ENCODE data around the gene TASP1.
"Not testable (repeated sequence)": the region's sequence is repeated elsewhere in the genome, so short reads cannot be mapped to it uniquely, and the experiment has no call there.

The TASP1 gene, protein sequence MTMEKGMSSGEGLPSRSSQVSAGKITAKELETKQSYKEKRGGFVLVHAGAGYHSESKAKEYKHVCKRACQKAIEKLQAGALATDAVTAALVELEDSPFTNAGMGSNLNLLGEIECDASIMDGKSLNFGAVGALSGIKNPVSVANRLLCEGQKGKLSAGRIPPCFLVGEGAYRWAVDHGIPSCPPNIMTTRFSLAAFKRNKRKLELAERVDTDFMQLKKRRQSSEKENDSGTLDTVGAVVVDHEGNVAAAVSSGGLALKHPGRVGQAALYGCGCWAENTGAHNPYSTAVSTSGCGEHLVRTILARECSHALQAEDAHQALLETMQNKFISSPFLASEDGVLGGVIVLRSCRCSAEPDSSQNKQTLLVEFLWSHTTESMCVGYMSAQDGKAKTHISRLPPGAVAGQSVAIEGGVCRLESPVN

DNA sequence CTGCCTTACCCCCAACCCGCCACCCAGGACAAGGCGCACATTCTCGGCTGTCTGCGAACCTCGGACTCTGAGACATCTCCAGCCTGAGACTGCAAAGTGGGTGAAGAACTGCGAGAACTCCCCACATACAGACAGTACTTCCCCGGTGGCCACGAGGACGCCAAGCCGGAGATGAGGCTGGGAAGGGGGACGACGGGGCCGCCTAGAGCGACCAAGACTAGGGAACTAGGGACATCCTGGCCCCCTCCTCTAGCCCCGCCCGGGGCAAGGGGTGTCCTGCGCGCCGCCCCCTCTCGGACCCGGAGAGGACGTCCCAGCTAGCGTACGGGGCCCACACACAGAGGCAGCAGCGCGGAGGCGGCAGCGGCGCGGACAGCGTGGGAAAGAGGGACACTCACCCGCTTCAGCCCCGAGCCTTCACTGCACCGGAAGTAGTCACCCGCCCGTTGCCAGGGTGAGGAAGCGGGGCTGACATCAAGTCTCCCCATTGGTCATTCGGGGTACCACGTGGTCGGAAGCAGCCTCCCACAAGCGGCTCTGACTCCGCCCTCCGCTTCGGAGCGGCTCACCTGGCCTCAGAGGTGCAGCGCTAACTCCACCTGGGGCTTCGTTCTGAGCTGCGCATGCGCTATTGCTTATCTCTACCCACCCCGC lies at the start of gene TASP1:
Gene TASP1 (minus strand): TSS at position 437 of the 654 bp plus-strand sequence. CDS start 8,854 bp downstream, outside the sequence.
- peak; percentile 75 for DNase-seq

DNA sequence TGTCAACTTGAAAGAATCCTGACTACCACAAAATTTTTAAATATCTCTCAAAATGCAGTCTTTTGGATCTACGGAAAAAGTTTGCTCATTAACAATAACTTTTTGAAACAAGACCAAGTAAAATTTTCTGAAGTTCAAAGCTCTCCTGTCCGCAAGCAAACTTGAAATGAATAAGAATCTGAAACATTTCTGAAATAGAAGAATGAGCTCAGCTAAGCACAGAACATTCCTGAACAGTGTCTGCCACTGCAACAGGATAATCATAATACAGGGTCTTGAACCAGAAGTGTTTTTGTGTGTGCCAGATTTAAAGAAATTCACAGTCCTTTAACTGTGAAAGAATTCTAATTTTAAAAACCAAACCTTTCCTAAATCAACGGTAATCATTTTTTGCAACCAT lies 49.1 kb upstream of the TASP1 start:
- DNase-seq = no peak

DNA sequence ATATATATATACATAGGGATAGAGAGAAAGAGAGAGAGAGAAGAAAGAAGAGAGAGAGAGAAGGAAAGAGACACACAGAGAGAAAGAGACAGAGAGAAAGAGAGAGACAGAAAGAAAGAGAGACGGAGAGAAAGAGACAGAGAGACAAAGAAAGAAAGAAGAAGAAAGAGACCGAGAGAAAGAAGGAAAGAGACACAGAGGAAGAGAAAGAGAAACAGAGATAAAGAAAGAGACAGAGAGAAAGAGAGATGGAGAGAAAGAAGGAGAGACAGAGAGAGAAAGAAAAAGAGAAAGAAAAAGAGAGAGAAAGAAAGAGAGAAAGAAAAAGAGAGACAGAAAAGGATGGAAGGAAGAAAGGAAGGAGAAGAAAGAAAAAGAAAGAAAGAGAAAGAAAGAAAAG lies 46.9 kb upstream of the TASP1 start:
- no peak for DNase-seq

DNA sequence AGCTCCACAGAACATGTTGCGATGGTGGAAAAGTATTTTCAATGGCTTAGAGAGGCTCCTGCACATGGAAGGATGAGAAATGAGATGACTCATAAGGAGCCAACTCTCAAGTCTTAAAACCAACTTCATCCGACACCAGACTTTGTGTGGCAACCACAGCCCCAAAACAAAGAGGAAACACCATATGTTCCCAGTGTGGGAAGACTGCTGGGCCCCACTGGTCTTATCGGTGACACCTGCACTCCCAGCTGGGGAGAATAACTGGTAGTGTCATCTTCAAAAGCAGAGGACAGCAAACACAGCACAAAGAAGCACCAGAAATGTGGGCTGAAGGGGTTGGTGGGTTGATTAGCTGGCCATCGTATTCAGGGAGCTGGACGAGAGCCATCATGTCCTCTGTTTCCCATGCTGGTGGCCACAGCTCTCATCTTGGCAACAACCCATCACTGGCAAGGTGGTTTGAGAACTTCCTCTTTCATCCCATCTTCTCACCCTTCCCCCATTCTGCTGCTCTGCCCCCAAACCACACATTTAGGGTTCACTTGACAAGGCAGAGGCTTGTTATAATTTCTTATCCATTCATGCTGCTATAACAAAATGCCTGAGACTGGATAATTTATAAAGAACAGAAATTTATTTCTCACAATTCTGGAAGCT lies 46.0 kb upstream of the TASP1 start:
- no peak for DNase-seq

DNA sequence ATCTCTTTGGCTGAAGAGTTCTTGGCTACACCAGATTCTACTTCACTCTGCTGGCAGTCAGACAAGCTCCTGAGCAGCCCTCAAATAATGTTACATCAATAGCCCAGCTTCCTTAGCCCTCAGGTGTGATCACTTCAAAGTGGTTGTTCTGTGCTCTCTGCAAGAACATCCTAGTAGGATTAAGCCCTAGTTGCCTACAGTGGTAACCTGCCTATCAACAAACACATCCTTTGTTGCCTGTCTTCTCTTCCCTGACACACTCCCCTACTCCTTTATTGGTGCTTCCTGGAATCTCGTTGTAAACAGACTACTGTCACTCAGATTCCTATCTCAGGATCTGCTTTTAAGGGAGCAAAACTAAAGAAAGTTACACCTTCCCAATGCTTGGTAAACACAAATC lies 45.1 kb upstream of the TASP1 start:
- no peak for DNase-seq

DNA sequence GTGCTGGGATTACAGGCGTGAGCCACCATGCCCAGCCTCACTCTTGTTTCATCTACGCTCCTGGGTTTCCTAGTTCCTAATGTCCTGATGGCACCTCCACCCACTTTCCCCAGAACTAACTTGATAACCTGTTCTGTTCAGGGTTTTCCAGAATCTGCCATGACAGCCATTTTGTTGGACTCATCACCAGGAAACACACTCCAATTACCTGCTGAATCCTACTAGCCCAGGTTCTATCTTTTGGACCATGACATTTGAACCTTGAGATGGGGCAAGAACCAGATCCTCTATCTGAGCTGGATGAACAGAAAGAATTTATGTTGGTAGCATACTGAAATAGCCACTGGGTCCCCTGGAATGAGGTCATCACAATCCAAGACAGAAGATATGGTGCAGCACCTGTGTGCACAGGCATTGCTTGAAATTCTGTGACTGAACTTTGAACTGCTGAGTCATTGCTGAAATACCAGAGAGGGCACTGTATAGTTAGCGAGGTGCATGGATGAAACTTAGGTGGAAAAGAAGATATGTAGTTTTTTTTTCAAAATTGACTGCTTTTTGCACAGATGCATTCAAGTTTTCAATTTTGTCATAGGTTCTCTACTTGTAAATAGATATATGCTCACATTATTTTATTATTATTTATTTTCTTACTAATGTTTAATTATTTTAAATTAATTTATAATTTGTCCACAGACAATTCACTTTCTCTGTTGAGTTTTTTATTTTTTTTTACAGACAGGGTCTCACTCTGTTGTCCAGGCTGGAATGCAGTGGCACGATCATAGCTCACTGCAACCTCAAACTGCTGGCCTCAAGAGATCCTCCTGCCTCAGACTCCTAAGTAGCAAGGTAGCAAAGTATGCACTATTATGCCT lies 42.8 kb upstream of the TASP1 start:
- no peak for DNase-seq

DNA sequence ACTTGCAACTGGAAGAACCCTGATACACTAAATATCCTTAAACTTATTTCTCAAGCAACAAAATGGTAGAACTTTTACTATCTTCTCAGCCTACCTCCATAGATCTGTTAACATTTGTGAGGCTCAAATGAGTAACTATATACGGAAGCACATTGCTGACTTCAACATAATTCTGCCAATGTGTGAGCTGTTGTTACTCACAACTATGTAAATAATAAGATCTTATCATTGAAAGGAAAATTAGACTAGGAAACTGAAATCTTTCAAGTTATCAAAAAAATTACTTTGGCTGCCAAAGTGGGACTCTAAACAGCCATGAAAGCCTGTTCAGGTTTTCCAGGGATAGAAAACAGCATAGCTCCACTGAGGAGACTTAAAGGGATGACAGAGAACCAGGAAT lies 40.2 kb upstream of the TASP1 start:
- DNase-seq = no peak

DNA sequence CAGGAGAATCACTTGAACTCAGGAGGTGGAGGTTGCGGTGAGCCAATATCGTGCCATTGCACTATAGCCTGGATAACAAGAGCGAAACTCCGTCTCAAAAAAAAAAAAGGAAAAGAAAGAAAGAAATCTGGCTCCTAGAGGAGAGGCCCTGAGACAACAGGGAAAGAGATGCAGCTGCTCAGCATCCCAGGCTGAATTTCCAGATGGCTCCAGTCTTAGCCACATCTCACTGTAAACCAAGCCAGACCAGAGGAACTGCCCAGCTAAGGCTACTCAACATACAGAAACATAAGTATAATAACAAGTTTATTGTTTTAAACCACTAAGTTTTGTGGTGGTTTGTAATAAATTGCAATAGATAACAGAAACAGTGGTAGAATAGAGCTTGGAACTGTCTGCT lies 38.5 kb upstream of the TASP1 start:
- no peak for DNase-seq

DNA sequence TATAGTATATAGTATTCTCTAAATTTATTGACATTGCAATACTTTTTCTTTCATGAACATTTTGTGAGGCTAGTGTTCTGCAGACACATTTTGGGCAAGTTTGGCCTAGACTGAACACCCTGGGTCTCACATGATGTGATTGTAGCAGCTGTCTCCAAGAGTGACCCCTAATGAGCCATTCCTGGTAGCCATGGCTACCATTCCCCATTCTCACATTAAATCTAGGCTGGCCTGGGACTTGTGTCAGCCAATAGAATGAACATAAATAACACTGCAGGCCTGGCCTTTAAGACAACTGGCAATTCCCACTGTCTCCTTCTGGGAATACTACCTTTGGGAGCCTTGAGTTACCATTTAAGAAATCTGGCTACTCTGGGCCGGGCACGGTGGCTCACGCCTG lies 38.0 kb upstream of the TASP1 start:
- no peak for DNase-seq

DNA sequence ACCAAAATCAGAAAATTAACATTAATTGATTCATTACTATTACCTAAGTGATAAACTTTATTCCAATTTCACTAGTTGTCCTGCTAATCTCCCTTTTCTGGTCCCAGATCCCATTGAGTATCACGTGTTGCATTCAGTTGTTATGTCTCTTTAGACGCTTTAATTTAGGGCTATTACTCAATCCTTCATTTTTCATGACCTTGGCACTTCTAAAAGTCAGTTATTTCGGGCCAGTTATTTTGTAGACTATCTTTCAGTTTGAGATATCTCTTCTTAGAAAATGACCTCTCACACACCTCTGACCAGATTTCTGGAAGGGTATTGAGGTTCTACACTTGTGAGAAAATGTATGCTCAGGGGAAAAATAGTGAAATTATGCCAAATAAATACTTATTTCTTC lies 34.0 kb upstream of the TASP1 start:
- no peak for DNase-seq

DNA sequence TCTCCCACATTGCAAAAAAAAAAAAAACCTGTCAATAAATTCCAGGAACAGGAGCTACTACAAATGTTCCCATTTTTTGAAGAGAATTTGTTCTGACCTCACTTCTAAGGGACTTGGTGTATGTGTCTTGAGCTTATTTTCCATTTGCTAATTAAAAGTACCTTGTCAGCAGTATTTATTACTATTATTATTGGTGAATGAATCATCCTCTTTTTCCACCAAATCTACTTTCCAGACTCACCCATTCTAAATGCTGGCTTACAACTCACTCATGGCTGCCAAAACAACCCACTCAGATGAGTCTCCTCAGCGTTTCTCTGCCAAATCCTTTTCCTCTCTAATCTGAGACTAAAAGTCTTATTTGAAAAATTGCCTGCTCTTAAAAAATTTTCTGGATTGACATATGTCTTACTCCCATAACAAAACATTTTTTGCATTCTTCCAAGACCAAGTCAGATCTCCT lies 33.2 kb upstream of the TASP1 start:
- DNase-seq = no peak

DNA sequence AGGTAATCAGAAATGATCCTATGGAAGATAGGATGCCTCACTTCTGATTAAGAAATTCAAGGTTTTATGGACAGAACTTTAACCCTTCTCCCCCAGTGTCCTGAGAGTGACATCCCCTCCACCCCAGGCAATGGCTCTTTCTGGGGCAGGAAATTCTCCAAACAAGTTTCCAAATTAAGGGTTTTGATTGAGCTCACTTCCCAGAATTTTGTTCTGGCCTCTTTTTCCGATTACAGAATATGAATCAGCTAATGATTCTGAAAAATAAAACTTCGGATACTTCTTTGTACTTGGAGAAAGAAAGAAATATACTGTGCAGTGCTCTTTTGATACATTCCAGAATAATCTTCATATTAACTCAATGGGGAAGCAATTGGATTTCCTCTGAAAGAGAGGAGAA lies 32.8 kb upstream of the TASP1 start:
- DNase-seq = no peak

DNA sequence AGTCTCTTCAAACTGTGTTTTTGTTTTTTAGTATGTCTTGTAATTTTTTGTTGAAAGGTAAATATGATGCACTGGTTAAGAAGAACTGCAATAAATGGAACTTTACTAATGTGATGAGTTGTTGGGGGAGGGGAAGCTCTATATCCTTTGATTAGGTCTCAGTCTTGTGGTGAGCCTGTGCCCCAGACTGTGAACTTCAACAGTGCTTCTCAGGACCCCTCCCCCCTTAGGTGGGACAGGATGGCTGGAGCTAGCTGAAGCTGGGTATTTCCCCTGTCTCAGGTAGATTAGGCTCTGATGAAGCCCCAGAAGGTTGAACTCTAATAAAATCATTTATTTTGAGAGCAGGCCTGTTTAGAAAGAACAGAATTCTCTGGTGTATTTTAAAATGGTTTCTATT lies 31.4 kb upstream of the TASP1 start:
- no peak for DNase-seq

DNA sequence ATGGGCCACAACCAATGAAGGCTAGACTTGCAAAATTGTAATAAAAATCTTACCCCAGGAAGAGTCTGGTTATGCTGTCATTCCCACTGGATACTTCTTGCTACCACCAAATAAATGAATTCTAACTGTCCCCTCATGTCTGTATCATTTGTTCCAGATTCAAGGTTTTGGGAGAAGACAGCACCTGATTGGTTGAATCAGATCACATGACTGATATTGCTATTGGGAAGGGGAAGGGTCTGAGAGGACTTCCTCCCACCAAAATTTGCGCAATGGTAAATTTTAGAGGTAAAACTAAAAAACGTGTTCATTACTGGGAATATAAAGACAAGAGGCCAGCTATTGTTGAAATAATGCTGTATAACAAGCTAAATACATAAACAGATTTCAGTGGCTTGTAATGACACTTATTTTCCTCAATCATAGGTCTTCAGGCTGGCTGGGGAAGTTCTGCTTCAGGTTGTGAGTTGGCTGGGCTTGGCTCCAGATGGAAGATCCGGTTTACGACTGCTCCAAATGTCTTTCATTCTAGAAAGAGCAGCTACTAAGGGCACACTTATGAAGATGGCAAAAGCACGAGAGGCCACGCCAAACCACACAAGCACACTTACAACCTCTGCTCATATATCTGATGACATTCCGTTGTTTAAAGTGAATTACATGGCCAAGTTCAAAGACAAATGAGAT lies 27.1 kb upstream of the TASP1 start:
- DNase-seq = no peak

DNA sequence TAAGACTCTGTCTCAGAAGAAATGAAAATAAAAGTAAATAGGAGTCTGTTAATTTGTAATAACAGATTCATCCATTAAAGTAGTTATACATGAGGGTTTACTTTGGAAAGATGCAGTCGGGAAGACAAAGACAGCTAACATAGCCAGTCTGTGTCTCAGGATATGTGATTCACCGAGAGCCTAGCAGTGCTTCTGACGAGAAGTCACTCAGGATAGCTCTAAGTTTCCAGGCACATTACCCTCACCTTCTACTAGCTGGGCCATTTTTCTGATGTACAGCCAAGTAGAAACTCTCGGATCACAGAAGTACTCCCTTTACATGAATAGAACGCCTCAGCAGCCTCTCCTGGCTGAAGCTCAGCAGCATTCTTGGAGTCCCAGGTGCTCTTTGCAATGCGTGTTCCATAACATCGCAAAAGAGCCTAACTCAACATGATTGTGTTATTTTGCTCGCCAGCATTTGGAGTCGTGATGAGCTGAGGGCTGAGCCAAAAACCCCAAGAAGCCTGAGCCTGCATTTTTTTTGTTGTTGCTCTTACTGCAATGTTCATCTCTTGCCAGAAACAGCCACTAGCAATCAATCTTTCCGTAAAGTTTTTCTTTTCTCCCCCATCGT lies 22.4 kb upstream of the TASP1 start:
- DNase-seq = no peak

DNA sequence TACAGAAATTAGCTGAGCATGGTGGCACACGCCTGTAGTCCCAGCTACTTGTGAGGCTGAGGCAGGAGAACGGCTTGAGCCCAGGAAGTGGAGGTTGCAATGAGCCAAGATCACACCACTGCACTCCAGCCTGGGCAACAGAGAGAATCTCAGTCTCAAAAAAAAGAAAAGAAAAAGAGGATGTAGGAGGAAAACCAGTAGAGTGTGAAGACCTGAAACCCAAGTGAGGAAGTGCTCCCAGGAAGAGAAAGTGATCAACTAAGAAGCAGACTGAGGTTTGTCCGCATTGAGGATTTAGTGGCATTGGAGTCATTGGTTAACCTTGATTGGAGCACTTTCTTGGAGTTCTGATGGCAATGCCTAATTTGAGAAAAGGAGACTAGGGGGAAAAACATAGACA lies 20.6 kb upstream of the TASP1 start:
- no peak for DNase-seq

DNA sequence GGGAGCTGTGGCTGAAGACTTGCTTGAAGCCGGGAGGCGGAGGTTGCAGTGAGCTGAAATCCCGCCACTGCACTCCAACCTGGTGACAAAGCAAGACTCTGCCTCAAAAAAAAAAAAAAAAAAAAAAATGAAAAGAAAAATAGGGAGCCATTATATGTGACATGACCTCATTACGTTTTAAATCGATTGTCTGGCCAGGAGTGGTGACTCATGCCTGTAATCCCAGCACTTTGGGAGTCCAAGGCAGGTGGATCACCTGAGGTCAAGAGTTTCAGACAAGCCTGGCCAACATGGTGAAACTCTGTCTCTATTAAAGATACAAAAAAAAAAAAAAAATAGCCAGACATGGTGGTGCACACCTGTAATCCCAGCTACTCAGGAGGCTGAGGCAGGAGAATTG lies 19.3 kb upstream of the TASP1 start:
- not testable (repeated sequence) for DNase-seq

DNA sequence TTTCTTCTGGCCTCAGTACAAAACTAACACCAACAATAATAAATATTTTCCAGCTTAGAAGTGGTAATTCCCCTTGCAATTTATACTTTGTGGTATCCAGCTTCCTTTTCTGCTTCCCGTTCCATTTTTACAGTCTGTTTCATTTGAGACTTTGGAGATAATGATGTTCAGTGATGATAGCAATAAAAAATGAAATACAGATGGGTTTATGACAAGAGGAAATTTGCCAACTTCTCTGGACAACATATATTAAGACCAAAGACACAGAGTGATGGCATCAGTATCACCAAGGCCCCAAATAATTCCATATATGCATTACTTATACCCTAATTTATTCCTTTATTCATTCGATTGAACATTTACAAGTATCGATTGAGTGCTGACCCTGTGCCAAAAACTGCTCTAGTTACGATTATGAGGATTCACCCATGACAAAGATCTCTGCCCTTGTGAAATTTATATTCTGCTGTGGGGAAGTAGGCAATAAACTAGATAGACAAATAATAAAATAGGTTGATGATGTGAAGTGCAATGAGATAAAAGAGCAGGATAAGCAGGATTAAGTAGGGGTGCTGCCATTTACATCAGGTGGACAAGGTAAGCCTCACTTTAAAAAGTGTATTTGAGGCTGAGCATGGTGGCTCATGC lies 18.1 kb upstream of the TASP1 start:
- no peak for DNase-seq

DNA sequence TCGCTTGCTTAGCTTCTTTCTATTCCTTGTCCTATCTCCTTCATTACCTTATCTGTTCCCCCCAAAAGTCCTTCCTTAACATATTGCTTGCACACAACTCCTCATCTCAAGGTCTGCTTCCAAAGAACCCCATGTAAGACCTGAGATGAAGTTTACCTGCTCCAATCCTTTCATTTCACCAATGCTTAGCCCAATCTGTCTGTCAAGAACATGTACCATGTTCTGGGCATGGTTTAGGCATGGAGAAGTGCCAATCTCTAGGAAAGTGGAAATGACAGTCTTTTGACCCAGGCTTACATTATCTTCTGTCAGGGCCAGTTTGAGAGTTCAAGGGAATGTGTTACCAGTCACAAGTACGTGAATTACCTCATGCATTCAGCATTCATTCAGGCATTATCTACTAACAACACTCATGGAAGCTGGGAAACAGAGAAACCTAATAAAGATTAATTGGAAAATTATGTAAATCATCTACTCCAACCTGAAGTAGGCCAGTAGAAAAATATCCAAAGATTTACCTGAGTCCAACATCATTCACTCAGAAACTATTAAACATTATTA lies 15.8 kb upstream of the TASP1 start:
- DNase-seq = no peak

DNA sequence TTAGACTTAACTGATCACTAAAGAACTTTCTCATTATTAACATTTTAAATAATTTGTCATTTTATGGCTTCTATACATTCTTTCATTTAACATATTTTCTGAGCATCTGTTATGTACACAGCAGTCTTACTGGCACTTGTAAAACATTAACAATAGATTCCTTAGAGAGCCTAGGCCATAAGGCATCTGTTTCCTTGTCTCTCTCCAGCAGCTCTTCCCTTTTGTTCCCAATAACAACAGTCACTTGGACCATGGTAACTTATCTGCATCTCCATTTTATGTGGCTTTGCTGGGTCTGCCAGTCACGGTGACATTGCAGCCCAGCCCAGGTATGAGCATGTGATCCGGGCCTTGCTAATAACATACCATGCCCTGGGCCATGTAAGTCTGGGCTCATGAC lies 11.7 kb upstream of the TASP1 start:
- DNase-seq = no peak

All from NCI-H1694 (cell line).